GM12878 (cell line): ENCODE data around the gene SEC24D. TPM values are rescaled to one million over a fixed set of nuclear protein-coding genes. Genes with fewer than 3 reads are reported as not detected.

Experiments
- ATAC-seq: fragments of 200-7000 bp; cut with Tn5 transposase; 3 replicates; pipeline ENCODE4 v1.9.1; 2020; ENCODE audit warnings: mild to moderate bottlenecking, moderate library complexity
- BruUV-seq: library from RNA; stranded (reverse); fragments of 400-500 nt; replicated peaks from 2 replicates; lab custom pipeline; 2021; lab: Mats Ljungman, UMichigan
- CTCF ChIA-PET: fragments of 300-600 bp; sonication (Branson Sonifier 250); formaldehyde crosslinking; extraction: SDS; loops from one replicate; lab custom pipeline; 2021; ENCODE audit warnings: inconsistent platforms; lab: Yijun Ruan, JAX
- POLR2A ChIA-PET: fragments of 350-600 bp; formaldehyde crosslinking; extraction: SDS; loops from one replicate; lab custom pipeline; 2021; ENCODE audit warnings: inconsistent platforms; lab: Charles Lee
- RAD21 ChIA-PET: fragments of 300-600 bp; sonication (Branson Sonifier 250); formaldehyde crosslinking; loops from one replicate; lab custom pipeline; 2023; ENCODE audit warnings: antibody characterized with exemption; ENCODE audit not compliant: unreplicated experiment; lab: Charles Lee
- SMC1A ChIA-PET: fragments of 300-600 bp; sonication (Branson Sonifier 250); formaldehyde crosslinking; loops from one replicate; lab custom pipeline; 2023; ENCODE audit not compliant: unreplicated experiment, uncharacterized antibody; lab: Charles Lee
- DNase-seq: peaks from one replicate; pipeline ENCODE4 v3.0.0-alpha.2; 2011; ENCODE audit warnings: low read depth, low spot score
- FAIRE-seq: peaks from 3 replicates; lab custom pipeline; 2011; peaks lifted over from hg19 to GRCh38; lab: Jason Lieb, UNC
- H2AFZ ChIP-seq: 2 replicates; pipeline ENCODE4 v1.6.0; 2011; ENCODE audit warnings: low read depth, low read length, control low read depth; ENCODE audit not compliant: control insufficient read depth
- H3K27ac ChIP-seq: 2 replicates; pipeline ENCODE4 v1.5.1; 2011; ENCODE audit warnings: control low read depth; ENCODE audit not compliant: control insufficient read depth, insufficient read depth
- H3K27me3 ChIP-seq, 2 experiments: replicated peaks in 1 of 2; 2 replicates each; pipeline versions ENCODE4 v1.6.0 to v1.6.1; 2011; ENCODE audit warnings: low read length in 1 of 2; ENCODE audit not compliant: control insufficient read depth in 2 of 2, insufficient read depth in 2 of 2
- H3K36me3 ChIP-seq, 2 experiments: 2 replicates each; pipeline ENCODE4 v1.5.1; 2011; ENCODE audit warnings: low read length in 1 of 2; ENCODE audit not compliant: control insufficient read depth in 2 of 2, insufficient read depth in 2 of 2
- H3K4me1 ChIP-seq: 2 replicates; pipeline ENCODE4 v1.6.1; 2011; ENCODE audit warnings: mild to moderate bottlenecking, low read length, moderate library complexity, mixed read lengths; ENCODE audit not compliant: control insufficient read depth, insufficient read depth
- H3K4me2 ChIP-seq: 2 replicates; pipeline ENCODE4 v1.6.0; 2011; ENCODE audit warnings: control low read depth; ENCODE audit not compliant: control insufficient read depth, insufficient read depth
- H3K4me3 ChIP-seq: fragments of 200-600 bp; sonication (generic); 2 replicates; pipeline ENCODE4 v1.5.1; 2016
- H3K79me2 ChIP-seq: 2 replicates; pipeline ENCODE4 v1.6.0; 2011; ENCODE audit warnings: low read length; ENCODE audit not compliant: control insufficient read depth, insufficient read depth
- H3K9ac ChIP-seq: 2 replicates; pipeline ENCODE4 v1.8.0; 2011; ENCODE audit warnings: low read length, control low read depth, mixed read lengths; ENCODE audit not compliant: control insufficient read depth, insufficient read depth
- H3K9me3 ChIP-seq: replicated peaks from 3 replicates; pipeline ENCODE4 v1.5.1; 2011; ENCODE audit warnings: mild to moderate bottlenecking, low read length; ENCODE audit not compliant: control insufficient read depth, insufficient read depth
- H4K20me1 ChIP-seq: 2 replicates; pipeline ENCODE4 v1.6.0; 2011; ENCODE audit not compliant: control insufficient read depth, insufficient read depth
- ASH2L ChIP-seq: fragments of 300-600, 200-600 bp; sonication (generic); IDR thresholded peaks from 2 replicates; pipeline ENCODE4 v1.6.1; 2017; ENCODE audit warnings: low read depth, mild to moderate bottlenecking, borderline replicate concordance
- ESRRA ChIP-seq: IDR thresholded peaks from 2 replicates; pipeline ENCODE4 v1.6.1; 2012; ENCODE audit warnings: mild to moderate bottlenecking, low read length, improper control_type of control experiment
- FOS ChIP-seq: IDR thresholded peaks from 3 replicates; pipeline ENCODE4 v1.6.1; 2011; ENCODE audit warnings: borderline replicate concordance; ENCODE audit not compliant: insufficient read length; ENCODE audit errors: extremely low read depth
- FOXM1 ChIP-seq: IDR thresholded peaks from 2 replicates; pipeline ENCODE4 v1.6.1; 2012; ENCODE audit warnings: low read depth, mild to moderate bottlenecking, inconsistent platforms, low read length, moderate library complexity
- KAT2A ChIP-seq: conservative IDR thresholded peaks from 2 replicates; pipeline ENCODE4 v1.6.1; 2011; ENCODE audit warnings: low read depth, low read length; ENCODE audit not compliant: control insufficient read depth
- MTA3 ChIP-seq: IDR thresholded peaks from 2 replicates; pipeline ENCODE4 v1.6.1; 2012; ENCODE audit warnings: low read length, inconsistent platforms, borderline replicate concordance
- REST ChIP-seq: IDR thresholded peaks from 2 replicates; pipeline ENCODE4 v1.6.1; 2012; ENCODE audit warnings: mild to moderate bottlenecking, low read depth, low read length
- SIN3A ChIP-seq: IDR thresholded peaks from 2 replicates; pipeline ENCODE4 v1.6.1; 2012; ENCODE audit warnings: low read depth, low read length, improper control_type of control experiment
- ZBED1 ChIP-seq: IDR thresholded peaks from 2 replicates; pipeline ENCODE4 v1.6.1; 2016; ENCODE audit warnings: borderline replicate concordance
- WGBS: methylation state at CpG from one replicate; pipeline ENCODE4 v1.1.6; 2016; ENCODE audit warnings: low lambda C conversion rate; ENCODE audit not compliant: insufficient replicate concordance, insufficient coverage; ENCODE audit errors: missing lambda C conversion rate; 5-methylcytosine and 5-hydroxymethylcytosine counted together
- in situ Hi-C: fragments of 300-500 bp; cut with MboI; formaldehyde crosslinking; loops from 9 replicates; pipeline ENCODE4 v1.14.3; 2018; ENCODE audit warnings: mixed read lengths
- intact Hi-C: fragments of 100-400 bp; cut with micrococcal nuclease; formaldehyde crosslinking; loops from one replicate; pipeline ENCODE4 v1.14.2; 2022; ENCODE audit not compliant: unreplicated experiment
- polyA plus RNA-seq, 11 experiments: library from polyadenylated mRNA; depleted of rRNA in 4 of 11; unstranded in 6 of 11; stranded (reverse) in 5 of 11; fragments of >200 nt; fragmentation: Nextera tagmentation in 4 of 11; fragmentation: Illumina TruSeq in 1 of 11; extraction: Ambion mirVana in 4 of 11; extraction: Trizol in 1 of 11; gene quantifications; 1 replicate in 1 of 11; 2 replicates in 10 of 11; pipeline versions ENCODE4 v1.2.1 to v1.2.3, GENCODE V29; 2011 to 2016; ENCODE audit warnings: inconsistent platforms in 2 of 11, missing spikeins in 2 of 11, low read depth in 1 of 11
- total RNA-seq, 4 experiments: library from RNA; depleted of rRNA in 3 of 4; stranded (reverse); fragments of >200 nt in 3 of 4; fragmentation: Illumina TruSeq in 1 of 4; extraction: Trizol in 1 of 4; gene quantifications; 2 replicates each; pipeline versions ENCODE4 v1.2.1 to v1.2.3, GENCODE V29; 2013 to 2021

The SEC24D gene
- total and polyA plus RNA-seq, 10 of the 15 experiments (the other 5 are each of a cell fraction or from before 2014, with no cell fraction given) = 12.8 to 61.9 (median 25.6) TPM

GRCh38 chr4:118790544-118790943 lies 45.4 kb downstream of the SEC24D start:
- ChIA-PET CTCF (interaction anchor here (2.4 kb wide), 1 partner anchor 20 kb away, joined by 12 read pairs; no protein-coding TSS in a partner anchor), POLR2A (no interaction called here), SMC1A (no interaction called here), RAD21 (no interaction called here)
- Histone ChIP-seq H3K27ac (no peak overlapping the region), H3K4me1 (no peaks in the 10 kb centered on the region), H3K27me3 (no peaks in the 10 kb centered on the region), H3K79me2 (no peaks in the 10 kb centered on the region), H3K4me3 (no peak overlapping the region), H3K9me3 (no peaks in the 10 kb centered on the region), H3K4me2 (no peak overlapping the region), H4K20me1 (no peaks in the 10 kb centered on the region), H3K36me3 (peaks cover 0 to 3% of the 10 kb centered on the region in 2 experiments; a peak in 2 of 4 replicates), H2AFZ (no peak overlapping the region), H3K9ac (no peak overlapping the region)
- no peak for TF ChIP-seq REST
- TF ChIP-seq ESRRA = no peak
- TF ChIP-seq FOS = no peak
- no peak for TF ChIP-seq MTA3
- TF ChIP-seq KAT2A = no peak
- TF ChIP-seq ASH2L = no peak
- no peak for TF ChIP-seq ZBED1
- TF ChIP-seq FOXM1 = no peak
- TF ChIP-seq SIN3A = no peak
- BruUV-seq = no TSS peak
- intact Hi-C loops (no loop called here), in situ Hi-C loops (no loop called here)
- WGBS = 98% methylated on average over 5 of the region's 5 CpGs
- ATAC-seq (no peak), DNase-seq (no peak), FAIRE-seq (no peak)
